Stimulated activated effector memory CD8-positive, alpha-beta T cell treated with anti-CD3 and anti-CD28 coated beads, Interleukin-12 subunit alpha, Interleukin-12 subunit beta, amount 100 ng/mL, for 72 hours (primary cell): ENCODE measurements around the gene CSNK1D.

Experiments used
- ATAC-seq: fragments of 150-1000 bp; cut with Tn5 transposase; 2 replicates; pipeline ENCODE4 v1.10.0; 2021
- DNase-seq, 2 donors: peaks; one replicate each; pipeline ENCODE4 v3.0.0; 2021 to 2022; ENCODE audit warnings: low spot score in 2 of 2
- H3K27ac Mint-ChIP-seq: one replicate; pipeline ENCODE4 v1.8.0; 2022; ENCODE audit warnings: mild to moderate bottlenecking, mixed read lengths
- H3K36me3 Mint-ChIP-seq: one replicate; pipeline ENCODE4 v1.8.0; 2022; ENCODE audit warnings: mild to moderate bottlenecking, mixed read lengths
- H3K4me1 Mint-ChIP-seq: one replicate; pipeline ENCODE4 v1.8.0; 2022; ENCODE audit warnings: mixed read lengths
- H3K4me3 Mint-ChIP-seq: one replicate; pipeline ENCODE4 v1.8.0; 2022; ENCODE audit warnings: mild to moderate bottlenecking, mixed read lengths
- H3K9me3 Mint-ChIP-seq: one replicate; pipeline ENCODE4 v1.8.0; 2022; ENCODE audit warnings: mixed read lengths

Gene CSNK1D

DNA sequence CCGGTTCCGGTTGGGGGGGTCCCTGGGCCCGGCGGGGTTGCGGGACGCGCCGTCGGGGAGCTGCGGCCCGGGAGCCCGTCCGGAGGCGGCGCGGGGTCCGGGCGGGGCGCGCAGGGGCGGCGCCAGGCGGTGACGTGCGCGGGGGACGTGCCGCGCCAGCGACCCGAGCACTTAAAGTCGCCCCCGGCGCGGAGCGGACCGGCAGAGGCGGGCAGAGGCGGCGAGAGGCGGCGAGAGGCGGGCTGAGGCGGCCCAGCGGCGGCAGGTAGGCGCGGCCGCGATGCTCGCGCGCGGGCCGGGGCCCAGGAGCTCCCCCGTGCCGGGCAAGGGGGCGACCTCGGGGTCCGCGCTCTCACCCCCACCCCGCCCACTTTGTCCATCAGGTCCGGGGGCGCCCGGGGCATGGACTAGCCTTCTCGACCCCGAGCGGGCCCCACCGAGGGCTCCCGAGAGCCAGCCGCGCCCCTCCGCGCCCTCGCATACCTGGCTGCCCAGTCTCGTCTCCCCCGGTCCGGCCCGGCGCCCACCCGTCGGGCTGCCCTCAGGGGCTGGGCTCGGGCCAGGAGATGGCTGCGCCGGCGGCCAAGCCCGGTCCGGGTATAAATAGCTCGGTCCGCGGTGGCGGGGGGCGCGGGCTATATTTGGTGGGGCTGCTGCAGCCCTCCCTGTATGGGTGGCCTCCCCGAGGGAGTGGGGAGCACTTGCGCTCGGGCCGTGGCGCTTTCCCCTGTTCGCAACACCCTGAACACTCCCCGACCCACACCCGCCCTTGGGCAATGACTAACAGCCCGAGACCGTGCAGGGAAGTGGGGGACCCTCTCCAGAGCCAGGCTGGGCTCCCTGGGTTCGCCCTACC lies 44.4 kb downstream of the CSNK1D start, which contains the start of gene SLC16A3:
TSS of gene SLC16A3 (plus strand) at position 201 of the 856 bp plus-strand sequence. CDS start 6,967 bp downstream, outside the sequence.
- Mint-ChIP-seq H3K36me3 (peaks cover 54% of the 10 kb centered on the region), H3K9me3 (no peaks in the 10 kb centered on the region), H3K27ac (peak within 1 kb of the TSS; percentile 96), H3K4me3 (peak within 1 kb of the TSS; percentile 93), H3K4me1 (peaks cover 20% of the 10 kb centered on the region)
- ATAC-seq: peak; percentile 72
- peak in 1 of 2 donors; percentile 65 for DNase-seq

DNA sequence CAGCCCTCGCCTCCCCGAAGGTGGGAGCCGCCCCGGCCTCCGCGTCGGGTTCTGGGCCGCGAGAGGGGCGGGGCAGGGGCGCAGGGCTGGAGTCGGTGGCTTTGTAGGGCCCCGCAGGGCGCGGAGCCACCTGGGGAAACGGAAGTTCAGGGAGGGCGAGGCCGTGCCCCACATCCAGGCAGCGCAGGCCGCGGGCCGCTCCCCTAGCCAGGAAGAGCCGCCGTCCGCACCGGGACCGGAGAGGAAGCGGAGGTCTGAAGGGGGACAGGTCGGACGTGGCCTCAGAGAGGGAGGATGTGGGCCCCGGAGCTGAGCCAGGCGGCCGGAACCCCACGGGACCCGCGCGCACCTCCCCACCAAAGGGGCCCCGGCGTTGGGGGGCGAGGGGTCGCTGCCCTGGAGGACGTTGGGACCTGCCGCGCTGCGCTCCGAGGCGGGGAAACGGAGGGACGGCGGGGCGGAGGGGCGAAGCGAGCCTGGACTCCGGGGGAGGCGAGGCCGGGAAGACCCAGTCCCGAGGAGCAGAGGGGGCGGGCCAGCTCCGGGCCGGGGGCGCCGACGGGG lies 45.1 kb downstream of the CSNK1D start:
- ATAC-seq (peak; percentile 60), DNase-seq (peak in 1 of 2 donors; percentile 81)
- peaks cover 46% of the 10 kb centered on the region for H3K36me3 Mint-ChIP-seq
- peaks cover 19% of the 10 kb centered on the region for H3K4me1 Mint-ChIP-seq
- peak overlapping the region; percentile 92 for H3K27ac Mint-ChIP-seq
- H3K4me3 Mint-ChIP-seq: peak overlapping the region; percentile 93
- no peaks in the 10 kb centered on the region for H3K9me3 Mint-ChIP-seq

DNA sequence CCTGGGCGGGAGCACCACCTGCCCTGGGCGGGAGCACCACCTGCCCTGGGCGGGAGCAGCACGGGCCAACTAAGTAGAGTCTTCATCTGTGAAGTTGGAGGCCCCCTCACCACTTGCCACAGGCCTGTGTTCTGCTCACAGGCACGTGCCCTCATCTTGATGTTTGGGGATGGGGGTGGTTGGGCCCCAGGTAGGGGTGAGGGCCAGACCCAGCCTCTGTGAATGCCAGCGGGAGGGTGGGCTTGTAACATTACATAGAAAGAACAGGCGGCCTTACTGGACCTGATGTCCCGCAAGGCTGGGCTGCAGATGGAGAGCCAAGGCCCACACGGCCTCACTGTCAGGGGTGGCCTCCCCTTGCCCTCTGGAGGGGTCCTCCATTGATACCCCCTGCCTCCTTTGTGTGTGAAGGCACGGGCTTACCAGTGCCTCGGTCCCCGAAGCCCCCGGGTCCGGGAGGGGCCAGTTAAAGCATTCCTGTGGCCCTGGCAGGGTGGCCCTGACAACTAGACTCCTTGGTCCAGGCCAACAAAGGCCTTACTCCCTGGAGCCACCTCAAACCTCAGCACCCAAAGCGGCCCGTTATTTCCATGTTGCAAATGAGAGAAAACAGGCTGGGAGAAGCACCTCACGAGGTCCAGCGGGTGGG lies 45.7 kb downstream of the CSNK1D start:
- Mint-ChIP-seq H3K36me3 (peaks cover 40% of the 10 kb centered on the region), H3K4me1 (peaks cover 15% of the 10 kb centered on the region)

DNA sequence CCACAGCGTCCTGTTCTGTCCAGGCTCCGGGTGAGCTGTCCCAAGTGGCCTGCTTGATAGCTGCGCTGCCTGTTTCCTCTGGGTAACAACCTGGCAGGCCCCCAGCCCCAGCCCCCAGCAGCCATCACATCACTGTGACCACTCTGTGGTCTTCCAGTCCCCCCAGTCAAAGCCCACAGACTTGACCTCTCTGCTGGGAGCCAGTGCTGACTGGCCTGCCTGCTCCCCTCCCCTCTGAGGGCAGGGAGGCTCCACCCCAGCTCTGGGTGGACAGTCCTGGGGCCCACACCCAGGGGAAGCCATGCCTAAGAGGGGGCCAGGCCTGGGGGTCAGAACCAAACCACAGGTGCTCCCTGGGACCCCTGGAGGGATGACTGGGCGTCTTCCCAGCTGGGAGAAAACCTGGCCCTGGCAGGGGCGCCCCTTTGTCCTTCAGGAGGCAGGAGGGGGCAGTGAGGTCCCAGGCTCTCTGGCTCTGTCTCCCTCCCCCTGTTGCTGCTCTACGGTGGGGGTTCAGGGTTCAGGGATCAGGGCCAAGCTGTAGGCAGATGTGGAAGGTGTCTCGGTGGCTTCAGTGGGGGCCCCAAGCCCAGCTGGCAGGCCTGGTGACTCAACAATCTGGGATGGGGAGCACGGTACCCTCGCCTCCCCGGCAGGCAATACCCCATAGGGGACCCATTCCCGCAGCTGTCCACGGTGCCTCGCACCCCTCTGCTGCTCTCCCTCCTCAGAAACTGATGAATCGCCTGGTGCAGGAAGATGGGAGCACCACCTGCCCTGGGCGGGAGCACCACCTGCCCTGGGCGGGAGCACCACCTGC lies 46.5 kb downstream of the CSNK1D start:
- DNase-seq (no peak), ATAC-seq (no peak)
- Mint-ChIP-seq H3K4me1 (peaks cover 15% of the 10 kb centered on the region), H3K36me3 (peaks cover 33% of the 10 kb centered on the region), H3K9me3 (no peaks in the 10 kb centered on the region), H3K27ac (peak overlapping the region; percentile 67), H3K4me3 (peak overlapping the region; percentile 93)

More for the DNA sequence above, 45.7 kb downstream of the CSNK1D start:
- no peak for ATAC-seq
- no peak for DNase-seq
- H3K4me3 Mint-ChIP-seq: peak overlapping the region; percentile 93
- no peaks in the 10 kb centered on the region for H3K9me3 Mint-ChIP-seq
- H3K27ac Mint-ChIP-seq: peak overlapping the region; percentile 92

DNA sequence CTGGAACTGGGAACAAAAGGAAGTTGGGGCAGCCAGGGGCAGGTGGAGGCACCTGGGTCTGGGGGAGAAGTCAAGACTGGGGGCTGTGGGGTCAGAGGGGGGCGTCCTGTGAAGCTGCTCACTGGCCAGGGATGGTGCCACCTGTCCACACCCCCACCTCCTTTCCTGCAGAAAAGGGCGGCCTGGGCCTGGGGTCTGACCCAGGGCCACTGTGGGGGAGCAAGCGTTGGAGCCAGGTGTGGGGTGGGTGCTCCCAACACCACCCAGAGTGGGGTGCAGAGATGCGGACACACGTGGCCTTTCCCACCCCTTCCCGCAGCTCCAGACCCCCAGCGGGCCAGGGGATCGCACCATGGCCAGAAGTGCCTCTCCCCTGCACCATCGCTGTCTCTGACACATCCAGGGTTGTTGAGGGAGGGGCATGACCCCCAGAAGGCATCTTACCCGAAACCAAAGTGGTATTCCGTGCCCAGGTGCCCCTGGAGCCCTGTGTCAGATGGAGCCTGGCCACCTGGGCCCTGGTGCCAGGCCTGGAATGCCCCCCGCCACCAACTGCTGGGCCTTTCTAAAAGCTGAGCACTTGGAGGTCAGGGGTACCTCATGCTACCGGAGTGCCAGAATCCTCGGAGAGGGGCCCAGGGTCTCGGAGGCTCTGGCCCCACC lies 47.2 kb downstream of the CSNK1D start:
- Mint-ChIP-seq H3K9me3 (no peaks in the 10 kb centered on the region), H3K4me3 (no peak overlapping the region), H3K27ac (no peak overlapping the region), H3K36me3 (peaks cover 29% of the 10 kb centered on the region), H3K4me1 (peaks cover 15% of the 10 kb centered on the region)
- ATAC-seq (no peak), DNase-seq (no peak)

DNA sequence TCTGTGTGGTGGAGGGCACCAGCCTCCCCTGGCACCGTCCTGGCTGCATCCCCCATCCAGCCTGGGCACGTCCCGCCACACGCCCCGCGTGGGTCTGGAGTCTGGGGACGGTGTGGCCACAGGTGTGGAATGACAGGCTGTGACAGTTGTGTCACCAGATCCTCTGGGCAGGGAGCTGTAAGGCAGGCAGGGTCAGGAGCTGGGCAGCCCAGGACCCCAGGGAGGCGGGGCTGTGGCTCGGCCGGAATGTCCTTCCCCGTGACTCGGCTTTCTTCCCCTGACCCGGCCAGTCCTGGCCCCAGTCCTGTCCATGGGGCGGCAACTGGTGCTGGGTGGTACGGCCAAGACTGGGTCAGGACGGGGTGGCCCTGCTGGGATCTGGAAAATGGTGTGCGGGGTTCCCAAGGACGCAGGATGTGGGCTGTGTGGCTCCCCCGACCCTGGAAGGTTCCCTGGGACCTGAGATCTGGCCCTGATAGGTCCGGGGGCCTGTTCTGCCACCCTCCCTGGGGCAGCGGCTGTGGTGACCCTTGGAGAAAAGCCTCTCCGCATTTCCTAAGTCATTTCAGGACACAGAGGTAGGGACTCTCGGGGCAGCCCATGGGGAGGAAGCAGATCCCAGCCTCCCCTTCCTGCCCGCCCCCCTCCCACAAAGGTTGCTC lies 48.0 kb downstream of the CSNK1D start:
- no peak overlapping the region for H3K4me3 Mint-ChIP-seq
- H3K9me3 Mint-ChIP-seq: no peaks in the 10 kb centered on the region
- DNase-seq: no peak
- H3K4me1 Mint-ChIP-seq: peaks cover 15% of the 10 kb centered on the region
- ATAC-seq: no peak
- H3K27ac Mint-ChIP-seq: no peak overlapping the region
- peaks cover 25% of the 10 kb centered on the region for H3K36me3 Mint-ChIP-seq

DNA sequence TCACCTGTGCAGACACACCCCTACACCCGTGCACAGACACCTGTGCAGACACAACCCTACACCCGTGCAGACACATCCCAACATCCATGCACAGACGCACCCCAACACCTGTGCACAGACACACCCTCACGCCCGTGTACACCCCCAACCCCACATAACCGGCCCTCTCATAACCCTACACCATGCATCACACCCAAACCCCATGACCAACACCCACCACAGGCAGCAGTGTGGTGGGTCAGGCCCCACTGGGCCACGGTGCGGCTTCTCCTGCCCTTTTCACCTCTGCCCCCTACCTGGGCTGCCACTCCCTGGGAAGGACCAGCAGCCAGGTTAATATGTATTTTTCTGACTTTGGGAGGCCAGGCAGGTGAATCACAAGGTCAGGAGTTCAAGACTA lies 48.8 kb downstream of the CSNK1D start:
- H3K36me3 Mint-ChIP-seq: peaks cover 16% of the 10 kb centered on the region
- H3K27ac Mint-ChIP-seq: no peak overlapping the region
- DNase-seq (no peak), ATAC-seq (no peak)
- H3K4me3 Mint-ChIP-seq: no peak overlapping the region
- H3K9me3 Mint-ChIP-seq: no peaks in the 10 kb centered on the region
- peaks cover 9% of the 10 kb centered on the region for H3K4me1 Mint-ChIP-seq

DNA sequence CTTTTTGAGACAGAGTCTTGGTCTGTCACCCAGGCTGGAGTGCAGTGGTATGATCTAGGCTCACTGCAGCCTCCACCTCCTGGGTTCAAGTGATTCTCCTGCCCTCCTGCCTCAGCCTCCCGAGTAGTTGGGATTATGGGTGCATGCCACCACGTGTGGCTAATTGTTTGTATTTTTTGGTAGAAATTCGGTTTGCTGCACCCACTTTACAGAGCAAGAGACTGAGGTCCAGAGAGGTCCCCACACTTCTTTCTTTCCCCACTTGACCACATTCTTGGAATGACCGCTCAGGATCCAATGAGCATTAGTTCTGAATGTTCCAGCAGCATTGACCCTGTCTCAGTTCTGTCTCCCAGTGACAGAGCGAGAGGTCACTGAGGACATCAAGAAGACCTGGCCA lies 50.0 kb downstream of the CSNK1D start:
- Mint-ChIP-seq H3K4me3 (no peak overlapping the region), H3K36me3 (peaks cover 8% of the 10 kb centered on the region), H3K9me3 (no peaks in the 10 kb centered on the region), H3K4me1 (peaks cover 14% of the 10 kb centered on the region), H3K27ac (no peak overlapping the region)
- ATAC-seq (no peak), DNase-seq (no peak)

DNA sequence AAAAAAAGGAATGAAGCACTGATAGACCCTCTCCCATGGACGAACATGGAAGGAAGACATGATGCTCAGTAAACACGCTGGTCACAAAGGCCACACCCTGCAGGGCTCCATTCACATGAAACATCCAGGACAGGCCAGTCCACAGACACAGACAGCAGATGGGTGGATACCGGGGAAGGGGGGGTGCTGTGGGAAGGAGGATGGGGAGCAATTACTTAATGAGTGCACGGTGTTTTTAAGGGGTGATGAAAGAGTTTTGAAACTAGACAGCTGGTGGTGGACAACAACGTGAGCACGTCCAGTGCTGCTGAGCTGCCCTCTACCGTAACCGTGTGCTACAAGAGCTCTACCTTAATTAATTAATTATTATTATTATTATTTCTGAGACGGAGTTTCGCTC lies 50.7 kb downstream of the CSNK1D start:
- H3K9me3 Mint-ChIP-seq: no peaks in the 10 kb centered on the region
- no peak overlapping the region for H3K27ac Mint-ChIP-seq
- H3K36me3 Mint-ChIP-seq: peaks cover 1% of the 10 kb centered on the region
- no peak for DNase-seq
- no peak for ATAC-seq
- H3K4me3 Mint-ChIP-seq: no peak overlapping the region
- peaks cover 15% of the 10 kb centered on the region for H3K4me1 Mint-ChIP-seq

DNA sequence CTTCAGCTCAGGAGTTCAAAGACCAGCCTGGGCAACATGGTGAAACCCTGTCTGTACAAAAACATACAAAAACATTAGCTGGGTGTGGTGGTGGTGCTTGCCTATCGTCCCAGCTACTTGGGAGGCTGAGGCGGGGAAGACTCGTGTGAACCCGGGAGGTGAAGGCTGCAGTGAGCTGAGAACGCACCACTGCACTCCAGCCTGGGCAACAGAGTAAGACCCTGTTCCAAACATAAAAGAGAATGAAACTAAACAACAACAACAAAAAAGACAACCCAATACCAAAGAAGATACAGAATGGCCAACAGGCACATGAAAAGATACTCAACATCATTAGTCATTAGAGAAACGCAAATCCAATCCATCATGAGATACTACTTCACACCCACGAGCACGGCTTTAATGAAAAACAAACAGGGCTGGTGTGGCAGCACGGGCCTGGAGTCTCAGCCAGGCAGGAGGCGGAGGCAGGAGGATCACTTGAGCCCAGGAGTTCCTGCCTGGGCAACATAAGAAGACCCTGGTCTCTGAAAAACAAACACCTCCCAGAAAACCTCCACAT lies 52.1 kb downstream of the CSNK1D start:
- H3K36me3 Mint-ChIP-seq: no peaks in the 10 kb centered on the region
- DNase-seq (no peak), ATAC-seq (no peak)
- no peak overlapping the region for H3K27ac Mint-ChIP-seq
- H3K4me1 Mint-ChIP-seq: peaks cover 16% of the 10 kb centered on the region
- H3K9me3 Mint-ChIP-seq: no peaks in the 10 kb centered on the region
- no peak overlapping the region for H3K4me3 Mint-ChIP-seq

DNA sequence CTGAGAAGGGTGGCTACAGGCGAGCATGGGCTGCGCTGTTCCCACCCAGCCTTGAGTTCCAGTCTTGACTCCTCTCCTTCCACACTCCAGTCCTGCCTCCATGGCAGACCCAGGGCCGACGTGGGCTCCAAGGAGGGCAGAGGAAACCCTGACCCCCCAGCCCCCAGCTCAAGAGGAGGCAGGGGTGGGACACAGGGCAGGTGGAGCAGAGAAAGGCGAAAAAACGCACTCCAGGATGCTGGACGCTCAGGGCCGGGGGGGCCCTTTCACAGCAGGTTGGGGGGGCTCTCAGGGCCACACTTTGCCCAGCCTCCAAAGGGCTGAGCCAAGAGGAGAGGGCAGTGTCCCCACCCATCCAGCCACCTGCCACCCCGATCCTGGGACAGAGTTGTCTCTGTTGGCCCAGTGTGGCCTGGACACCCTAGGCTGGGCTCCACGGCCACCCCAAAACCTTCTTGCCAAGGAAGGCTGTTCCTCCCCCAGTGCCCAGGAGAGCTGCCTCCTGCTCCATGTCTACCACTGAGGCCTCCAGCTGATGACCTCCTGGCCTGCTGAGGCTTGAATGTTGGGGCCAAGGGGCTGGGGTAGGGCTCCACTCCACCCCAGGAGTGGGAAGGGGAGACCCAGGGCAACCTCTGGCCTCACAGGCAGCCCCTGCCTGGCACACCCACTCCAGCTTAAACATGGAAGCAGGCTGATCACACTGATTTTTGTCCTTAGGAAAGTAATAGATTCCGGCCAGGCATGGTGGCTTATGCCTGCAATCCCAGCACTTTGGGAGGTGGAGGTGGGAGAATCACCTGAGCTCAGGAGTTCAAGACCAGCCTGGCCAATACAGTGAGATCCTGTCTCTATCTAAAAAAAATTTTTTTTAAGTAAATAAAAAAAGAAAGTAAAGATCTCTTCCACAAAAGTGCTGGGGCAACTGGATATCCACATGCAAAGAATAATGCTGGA lies 53.5 kb downstream of the CSNK1D start:
- no peak overlapping the region for H3K27ac Mint-ChIP-seq
- no peak for ATAC-seq
- no peaks in the 10 kb centered on the region for H3K9me3 Mint-ChIP-seq
- H3K36me3 Mint-ChIP-seq: peaks cover 11% of the 10 kb centered on the region
- no peak for DNase-seq
- H3K4me3 Mint-ChIP-seq: no peak overlapping the region
- H3K4me1 Mint-ChIP-seq: peaks cover 27% of the 10 kb centered on the region

DNA sequence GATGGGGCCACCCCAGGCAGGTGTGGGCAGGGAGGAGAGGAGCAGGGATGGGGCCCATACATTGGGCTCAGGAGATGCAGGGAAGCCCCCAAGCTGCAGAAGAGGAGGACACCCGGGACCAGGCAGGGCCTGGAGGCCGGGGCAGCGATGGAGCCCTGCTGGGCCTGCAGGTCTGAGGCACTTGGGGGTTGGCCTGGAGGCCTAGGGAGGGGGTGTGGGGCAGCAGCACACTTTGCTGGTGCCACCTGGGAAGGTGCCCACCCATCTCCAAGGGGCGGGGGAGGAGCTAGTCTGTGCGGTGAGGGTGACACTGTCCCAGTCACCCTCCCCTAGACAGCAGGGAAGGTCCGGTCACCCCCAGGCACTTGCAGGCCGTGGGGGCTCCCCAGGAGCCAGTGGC lies 54.4 kb downstream of the CSNK1D start:
- Mint-ChIP-seq H3K4me1 (peaks cover 36% of the 10 kb centered on the region), H3K36me3 (peaks cover 20% of the 10 kb centered on the region), H3K27ac (no peak overlapping the region), H3K9me3 (no peaks in the 10 kb centered on the region), H3K4me3 (no peak overlapping the region)
- DNase-seq: no peak
- no peak for ATAC-seq
